ENCODE data around the gene INPP5F. TPM values are rescaled to one million over a fixed set of nuclear protein-coding genes. Genes with fewer than 3 reads are reported as not detected.

The INPP5F gene
- total and polyA plus RNA-seq, 10 of the 15 experiments (the other 5 are each of a cell fraction or from before 2014, with no cell fraction given) = 6.0 to 49.3 (median 34.3) TPM

DNA sequence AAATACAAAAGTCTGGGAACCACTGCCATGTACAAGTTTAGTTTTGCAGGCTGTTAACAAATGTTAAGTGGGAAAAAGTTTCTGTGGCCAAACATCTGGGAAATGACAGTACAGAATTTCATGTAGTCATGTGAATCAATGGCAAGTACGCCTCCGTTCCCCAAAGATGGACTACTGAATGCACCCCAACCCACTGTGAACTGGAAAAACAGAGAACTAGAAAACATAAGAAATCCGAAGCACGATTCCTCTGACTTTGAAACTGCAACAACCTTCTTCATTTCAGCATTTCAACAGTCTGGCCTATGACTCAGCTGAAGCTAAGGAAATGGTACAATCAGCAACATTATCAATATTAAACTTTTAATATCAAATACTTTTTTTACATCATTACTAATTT, 105.0 kb downstream of the INPP5F start (continued):
- TF ChIP-seq, protein P1, sequence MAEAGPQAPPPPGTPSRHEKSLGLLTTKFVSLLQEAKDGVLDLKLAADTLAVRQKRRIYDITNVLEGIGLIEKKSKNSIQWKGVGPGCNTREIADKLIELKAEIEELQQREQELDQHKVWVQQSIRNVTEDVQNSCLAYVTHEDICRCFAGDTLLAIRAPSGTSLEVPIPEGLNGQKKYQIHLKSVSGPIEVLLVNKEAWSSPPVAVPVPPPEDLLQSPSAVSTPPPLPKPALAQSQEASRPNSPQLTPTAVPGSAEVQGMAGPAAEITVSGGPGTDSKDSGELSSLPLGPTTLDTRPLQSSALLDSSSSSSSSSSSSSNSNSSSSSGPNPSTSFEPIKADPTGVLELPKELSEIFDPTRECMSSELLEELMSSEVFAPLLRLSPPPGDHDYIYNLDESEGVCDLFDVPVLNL (IDR thresholded peaks at IDR 0.05; ENCODE audit: low read depth, low read length) = no peak
- TF ChIP-seq, protein P2, sequence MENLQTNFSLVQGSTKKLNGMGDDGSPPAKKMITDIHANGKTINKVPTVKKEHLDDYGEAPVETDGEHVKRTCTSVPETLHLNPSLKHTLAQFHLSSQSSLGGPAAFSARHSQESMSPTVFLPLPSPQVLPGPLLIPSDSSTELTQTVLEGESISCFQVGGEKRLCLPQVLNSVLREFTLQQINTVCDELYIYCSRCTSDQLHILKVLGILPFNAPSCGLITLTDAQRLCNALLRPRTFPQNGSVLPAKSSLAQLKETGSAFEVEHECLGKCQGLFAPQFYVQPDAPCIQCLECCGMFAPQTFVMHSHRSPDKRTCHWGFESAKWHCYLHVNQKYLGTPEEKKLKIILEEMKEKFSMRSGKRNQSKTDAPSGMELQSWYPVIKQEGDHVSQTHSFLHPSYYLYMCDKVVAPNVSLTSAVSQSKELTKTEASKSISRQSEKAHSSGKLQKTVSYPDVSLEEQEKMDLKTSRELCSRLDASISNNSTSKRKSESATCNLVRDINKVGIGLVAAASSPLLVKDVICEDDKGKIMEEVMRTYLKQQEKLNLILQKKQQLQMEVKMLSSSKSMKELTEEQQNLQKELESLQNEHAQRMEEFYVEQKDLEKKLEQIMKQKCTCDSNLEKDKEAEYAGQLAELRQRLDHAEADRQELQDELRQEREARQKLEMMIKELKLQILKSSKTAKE (IDR thresholded peaks at IDR 0.05; ENCODE audit: low read depth, poor library complexity, severe bottlenecking) = no peak
- no peak for TF ChIP-seq STAT1 (conservative IDR thresholded peaks at IDR 0.05)
- no peak for TF ChIP-seq RBBP5 (conservative IDR thresholded peaks at IDR 0.05)
- TF ChIP-seq, protein P3, sequence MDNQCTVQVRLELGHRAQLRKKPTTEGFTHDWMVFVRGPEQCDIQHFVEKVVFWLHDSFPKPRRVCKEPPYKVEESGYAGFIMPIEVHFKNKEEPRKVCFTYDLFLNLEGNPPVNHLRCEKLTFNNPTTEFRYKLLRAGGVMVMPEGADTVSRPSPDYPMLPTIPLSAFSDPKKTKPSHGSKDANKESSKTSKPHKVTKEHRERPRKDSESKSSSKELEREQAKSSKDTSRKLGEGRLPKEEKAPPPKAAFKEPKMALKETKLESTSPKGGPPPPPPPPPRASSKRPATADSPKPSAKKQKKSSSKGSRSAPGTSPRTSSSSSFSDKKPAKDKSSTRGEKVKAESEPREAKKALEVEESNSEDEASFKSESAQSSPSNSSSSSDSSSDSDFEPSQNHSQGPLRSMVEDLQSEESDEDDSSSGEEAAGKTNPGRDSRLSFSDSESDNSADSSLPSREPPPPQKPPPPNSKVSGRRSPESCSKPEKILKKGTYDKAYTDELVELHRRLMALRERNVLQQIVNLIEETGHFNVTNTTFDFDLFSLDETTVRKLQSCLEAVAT (IDR thresholded peaks at IDR 0.05) = no peak
- TF ChIP-seq, protein P4, sequence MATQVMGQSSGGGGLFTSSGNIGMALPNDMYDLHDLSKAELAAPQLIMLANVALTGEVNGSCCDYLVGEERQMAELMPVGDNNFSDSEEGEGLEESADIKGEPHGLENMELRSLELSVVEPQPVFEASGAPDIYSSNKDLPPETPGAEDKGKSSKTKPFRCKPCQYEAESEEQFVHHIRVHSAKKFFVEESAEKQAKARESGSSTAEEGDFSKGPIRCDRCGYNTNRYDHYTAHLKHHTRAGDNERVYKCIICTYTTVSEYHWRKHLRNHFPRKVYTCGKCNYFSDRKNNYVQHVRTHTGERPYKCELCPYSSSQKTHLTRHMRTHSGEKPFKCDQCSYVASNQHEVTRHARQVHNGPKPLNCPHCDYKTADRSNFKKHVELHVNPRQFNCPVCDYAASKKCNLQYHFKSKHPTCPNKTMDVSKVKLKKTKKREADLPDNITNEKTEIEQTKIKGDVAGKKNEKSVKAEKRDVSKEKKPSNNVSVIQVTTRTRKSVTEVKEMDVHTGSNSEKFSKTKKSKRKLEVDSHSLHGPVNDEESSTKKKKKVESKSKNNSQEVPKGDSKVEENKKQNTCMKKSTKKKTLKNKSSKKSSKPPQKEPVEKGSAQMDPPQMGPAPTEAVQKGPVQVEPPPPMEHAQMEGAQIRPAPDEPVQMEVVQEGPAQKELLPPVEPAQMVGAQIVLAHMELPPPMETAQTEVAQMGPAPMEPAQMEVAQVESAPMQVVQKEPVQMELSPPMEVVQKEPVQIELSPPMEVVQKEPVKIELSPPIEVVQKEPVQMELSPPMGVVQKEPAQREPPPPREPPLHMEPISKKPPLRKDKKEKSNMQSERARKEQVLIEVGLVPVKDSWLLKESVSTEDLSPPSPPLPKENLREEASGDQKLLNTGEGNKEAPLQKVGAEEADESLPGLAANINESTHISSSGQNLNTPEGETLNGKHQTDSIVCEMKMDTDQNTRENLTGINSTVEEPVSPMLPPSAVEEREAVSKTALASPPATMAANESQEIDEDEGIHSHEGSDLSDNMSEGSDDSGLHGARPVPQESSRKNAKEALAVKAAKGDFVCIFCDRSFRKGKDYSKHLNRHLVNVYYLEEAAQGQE (IDR thresholded peaks at IDR 0.05; ENCODE audit: low read depth, low read length) = no peak
